Endodermal cell (in vitro differentiated cells): ENCODE data around the gene LYL1. TPM values are rescaled to one million over a fixed set of nuclear protein-coding genes. Genes with fewer than 3 reads are reported as not detected.
A peak's percentile ranks its signal among the peaks of the same experiment; 100 is the strongest.

Experiments used
- DNase-seq: peaks from one replicate; pipeline ENCODE4 v3.0.0-alpha.2; 2017
- H3K27ac ChIP-seq: 2 replicates; pipeline ENCODE4 v1.5.1; 2013; ENCODE audit warnings: mild to moderate bottlenecking, low read depth, low read length, moderate library complexity
- H3K27me3 ChIP-seq: 2 replicates; pipeline ENCODE4 v1.6.1; 2013; ENCODE audit warnings: mild to moderate bottlenecking, low read length, moderate library complexity; ENCODE audit not compliant: insufficient read depth, control insufficient read depth, poor library complexity, severe bottlenecking
- H3K36me3 ChIP-seq: 2 replicates; pipeline ENCODE4 v1.7.0; 2013; ENCODE audit warnings: mild to moderate bottlenecking, low read length, moderate library complexity; ENCODE audit not compliant: control insufficient read depth, insufficient read depth
- H3K4me1 ChIP-seq: one replicate; pipeline ENCODE4 v1.7.0; 2013; ENCODE audit warnings: low read length; ENCODE audit not compliant: control insufficient read depth, insufficient read depth
- H3K4me3 ChIP-seq: 2 replicates; pipeline ENCODE4 v1.5.1; 2013; ENCODE audit warnings: mild to moderate bottlenecking, low read length, moderate library complexity
- H3K9ac ChIP-seq: 2 replicates; pipeline ENCODE4 v1.6.1; 2013; ENCODE audit warnings: mild to moderate bottlenecking, low read length, moderate library complexity; ENCODE audit not compliant: poor library complexity, severe bottlenecking; ENCODE audit errors: extremely low read depth
- H3K9me3 ChIP-seq: 2 replicates; pipeline ENCODE4 v1.6.1; 2013; ENCODE audit warnings: mild to moderate bottlenecking, low read length, moderate library complexity; ENCODE audit not compliant: control insufficient read depth
- H3K27ac Mint-ChIP-seq: 2 replicates; pipeline ENCODE4 v1.8.0; 2020; ENCODE audit warnings: mixed read lengths
- H3K27me3 Mint-ChIP-seq: 2 replicates; pipeline ENCODE4 v1.8.0; 2021; ENCODE audit warnings: mild to moderate bottlenecking, mixed read lengths; ENCODE audit not compliant: insufficient read depth
- H3K36me3 Mint-ChIP-seq: 2 replicates; pipeline ENCODE4 v1.8.0; 2020; ENCODE audit warnings: low read depth, mixed read lengths
- H3K4me1 Mint-ChIP-seq: 2 replicates; pipeline ENCODE4 v1.8.0; 2020; ENCODE audit warnings: mixed read lengths
- H3K4me3 Mint-ChIP-seq: 2 replicates; pipeline ENCODE4 v1.8.0; 2020; ENCODE audit warnings: mild to moderate bottlenecking, moderate library complexity, mixed read lengths
- H3K9me3 Mint-ChIP-seq: 2 replicates; pipeline ENCODE4 v1.8.0; 2020; ENCODE audit warnings: mild to moderate bottlenecking, mixed read lengths
- WGBS, 2 experiments: methylation state at CpG; one replicate each; pipeline versions ENCODE4 v1.1.5 to v1.1.7; 2013; ENCODE audit warnings: missing lambda C conversion rate in 2 of 2, mixed read lengths in 1 of 2; ENCODE audit not compliant: insufficient coverage in 1 of 2, insufficient read length in 1 of 2; 5-methylcytosine and 5-hydroxymethylcytosine counted together
- total RNA-seq, 2 donors: library from RNA; stranded (reverse); fragmentation: NEBNext Ultra II Directional in 1 of 2; extraction: Animal tissue kit (Norgen Biotek cat#: 25700) in 1 of 2; gene quantifications; 2 replicates in 1 of 2; 3 replicates in 1 of 2; pipeline ENCODE4 v1.2.1, GENCODE V29; 2021
- TF ChIP-seq, protein P1 (sequence below): fragments of 200-600 bp; sonication (generic); conservative IDR thresholded peaks from 2 replicates; pipeline ENCODE4 v1.5.0; 2021; ENCODE audit warnings: antibody characterized with exemption, mild to moderate bottlenecking

Gene LYL1
- total RNA-seq, 2 donors from 2014 or later: 1.9 to 2.0 TPM

DNA sequence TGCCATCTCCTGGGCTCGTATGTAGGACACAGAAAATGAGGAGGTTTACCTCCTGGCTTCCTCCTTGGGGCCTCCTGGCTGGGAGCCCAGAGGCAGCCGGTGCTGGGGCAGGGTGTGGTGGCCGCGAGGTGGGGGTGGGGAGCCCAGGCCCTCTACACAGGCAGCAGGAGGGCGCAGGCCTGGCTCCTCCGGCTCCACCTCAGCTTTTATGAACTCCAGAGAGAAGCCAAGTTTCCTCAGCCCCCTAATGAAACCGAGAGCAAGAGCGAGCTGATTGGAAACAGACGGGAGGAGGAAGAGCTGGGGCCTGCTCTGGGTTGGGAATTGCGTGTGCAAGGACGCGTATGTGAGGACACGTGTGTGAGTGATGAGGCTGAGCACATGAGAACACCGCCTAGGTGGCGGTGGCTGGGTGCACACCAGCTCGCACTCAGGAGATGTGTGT, 23.1 kb downstream of the LYL1 start:
- H3K27me3 Mint-ChIP-seq: peaks cover 38% of the 10 kb centered on the region
- Histone ChIP-seq H3K27ac (no peak overlapping the region), H3K9me3 (no peaks in the 10 kb centered on the region), H3K27me3 (no peaks in the 10 kb centered on the region), H3K4me3 (no peak overlapping the region), H3K4me1 (peaks cover 10% of the 10 kb centered on the region), H3K36me3 (no peaks in the 10 kb centered on the region), H3K9ac (no peak overlapping the region)
- H3K27ac Mint-ChIP-seq: no peak overlapping the region
- H3K9me3 Mint-ChIP-seq: no peaks in the 10 kb centered on the region
- peak; percentile 50 for DNase-seq
- H3K4me3 Mint-ChIP-seq: no peak overlapping the region
- TF ChIP-seq, protein P1, sequence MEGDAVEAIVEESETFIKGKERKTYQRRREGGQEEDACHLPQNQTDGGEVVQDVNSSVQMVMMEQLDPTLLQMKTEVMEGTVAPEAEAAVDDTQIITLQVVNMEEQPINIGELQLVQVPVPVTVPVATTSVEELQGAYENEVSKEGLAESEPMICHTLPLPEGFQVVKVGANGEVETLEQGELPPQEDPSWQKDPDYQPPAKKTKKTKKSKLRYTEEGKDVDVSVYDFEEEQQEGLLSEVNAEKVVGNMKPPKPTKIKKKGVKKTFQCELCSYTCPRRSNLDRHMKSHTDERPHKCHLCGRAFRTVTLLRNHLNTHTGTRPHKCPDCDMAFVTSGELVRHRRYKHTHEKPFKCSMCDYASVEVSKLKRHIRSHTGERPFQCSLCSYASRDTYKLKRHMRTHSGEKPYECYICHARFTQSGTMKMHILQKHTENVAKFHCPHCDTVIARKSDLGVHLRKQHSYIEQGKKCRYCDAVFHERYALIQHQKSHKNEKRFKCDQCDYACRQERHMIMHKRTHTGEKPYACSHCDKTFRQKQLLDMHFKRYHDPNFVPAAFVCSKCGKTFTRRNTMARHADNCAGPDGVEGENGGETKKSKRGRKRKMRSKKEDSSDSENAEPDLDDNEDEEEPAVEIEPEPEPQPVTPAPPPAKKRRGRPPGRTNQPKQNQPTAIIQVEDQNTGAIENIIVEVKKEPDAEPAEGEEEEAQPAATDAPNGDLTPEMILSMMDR: no peak
- H3K4me1 Mint-ChIP-seq: peaks cover 29% of the 10 kb centered on the region
- no peaks in the 10 kb centered on the region for H3K36me3 Mint-ChIP-seq
- 88 to 90% methylated on average over 11 to 16 of the region's 16 CpGs for WGBS, 2 experiments

DNA sequence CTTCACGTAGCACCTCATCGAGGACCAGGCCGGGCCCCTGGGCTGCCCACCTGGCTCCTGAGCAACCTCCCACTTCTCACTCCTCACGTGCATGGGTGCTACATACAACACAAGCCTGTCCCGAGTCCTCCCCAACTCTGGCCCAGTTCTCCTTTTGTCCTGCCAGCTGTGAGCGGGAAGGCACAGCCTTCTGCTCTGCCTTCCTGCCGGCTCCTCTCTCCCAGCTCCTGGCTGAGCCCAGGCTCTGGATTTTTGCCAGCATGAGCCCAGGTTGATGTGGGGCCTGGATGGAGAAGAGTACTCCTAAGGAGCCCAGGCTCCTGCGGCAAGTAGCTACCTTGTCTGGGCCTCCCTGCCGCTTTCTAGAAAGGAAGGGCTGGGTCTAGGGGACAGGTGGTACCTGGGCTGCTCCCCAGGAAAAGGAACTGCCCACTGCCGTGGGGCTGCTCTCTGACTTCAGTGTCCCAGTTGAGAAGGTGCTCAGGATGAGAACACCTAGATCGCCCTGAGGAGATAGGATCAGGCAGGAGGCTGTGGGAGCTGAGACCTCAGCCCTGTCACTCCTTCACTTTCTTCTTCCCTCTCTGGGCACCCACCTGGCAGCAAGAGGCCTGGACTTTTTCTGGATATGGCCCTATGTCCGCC, 23.6 kb downstream of the LYL1 start:
- TF ChIP-seq, protein P1: no peak
- peak; percentile 51 for DNase-seq
- Histone ChIP-seq H3K9ac (no peak overlapping the region), H3K9me3 (no peaks in the 10 kb centered on the region), H3K36me3 (no peaks in the 10 kb centered on the region), H3K27ac (no peak overlapping the region), H3K4me1 (peaks cover 10% of the 10 kb centered on the region), H3K4me3 (no peak overlapping the region), H3K27me3 (no peaks in the 10 kb centered on the region)
- H3K27ac Mint-ChIP-seq: no peak overlapping the region
- peaks cover 35% of the 10 kb centered on the region for H3K27me3 Mint-ChIP-seq
- no peaks in the 10 kb centered on the region for H3K9me3 Mint-ChIP-seq
- H3K4me1 Mint-ChIP-seq: peaks cover 29% of the 10 kb centered on the region
- 69 to 86% methylated on average over 5 to 12 of the region's 12 CpGs for WGBS, 2 experiments
- H3K36me3 Mint-ChIP-seq: no peaks in the 10 kb centered on the region
- H3K4me3 Mint-ChIP-seq: no peak overlapping the region

DNA sequence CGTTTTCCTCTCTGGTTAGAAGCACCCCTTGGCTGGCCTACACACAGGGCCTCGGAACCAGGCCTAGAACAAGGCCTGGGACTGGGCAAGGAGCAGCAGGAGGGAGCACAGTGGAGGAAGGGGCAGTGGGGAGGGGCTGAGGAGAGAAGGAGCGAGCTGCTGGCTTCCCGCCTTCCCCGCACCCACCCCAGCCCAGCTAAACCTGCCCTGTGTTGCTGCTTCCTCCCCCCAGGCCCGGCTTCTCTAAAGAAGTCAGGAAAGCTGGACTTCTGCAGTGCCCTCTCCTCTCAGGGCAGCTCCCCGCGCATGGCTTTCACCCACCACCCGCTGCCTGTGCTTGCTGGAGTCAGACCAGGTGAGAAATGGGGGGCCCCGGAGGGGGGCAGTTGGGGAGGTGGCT, 24.3 kb downstream of the LYL1 start:
- TF ChIP-seq, protein P1: no peak
- Histone ChIP-seq H3K4me1 (peaks cover 10% of the 10 kb centered on the region), H3K4me3 (no peak overlapping the region), H3K27ac (no peak overlapping the region), H3K9ac (no peak overlapping the region), H3K9me3 (no peaks in the 10 kb centered on the region), H3K36me3 (no peaks in the 10 kb centered on the region), H3K27me3 (no peaks in the 10 kb centered on the region)
- H3K9me3 Mint-ChIP-seq: no peaks in the 10 kb centered on the region
- no peak overlapping the region for H3K4me3 Mint-ChIP-seq
- peaks cover 29% of the 10 kb centered on the region for H3K4me1 Mint-ChIP-seq
- peak; percentile 50 for DNase-seq
- H3K27ac Mint-ChIP-seq: no peak overlapping the region
- no peaks in the 10 kb centered on the region for H3K36me3 Mint-ChIP-seq
- whole genome bisulfite sequencing, 2 experiments: 84 to 86% methylated on average over 1 to 10 of the region's 10 CpGs
- H3K27me3 Mint-ChIP-seq: peaks cover 38% of the 10 kb centered on the region
